ENCODE measurements around the gene CNTRL.
A peak's percentile ranks its signal among the peaks of the same experiment; 100 is the strongest.

The CNTRL gene

DNA sequence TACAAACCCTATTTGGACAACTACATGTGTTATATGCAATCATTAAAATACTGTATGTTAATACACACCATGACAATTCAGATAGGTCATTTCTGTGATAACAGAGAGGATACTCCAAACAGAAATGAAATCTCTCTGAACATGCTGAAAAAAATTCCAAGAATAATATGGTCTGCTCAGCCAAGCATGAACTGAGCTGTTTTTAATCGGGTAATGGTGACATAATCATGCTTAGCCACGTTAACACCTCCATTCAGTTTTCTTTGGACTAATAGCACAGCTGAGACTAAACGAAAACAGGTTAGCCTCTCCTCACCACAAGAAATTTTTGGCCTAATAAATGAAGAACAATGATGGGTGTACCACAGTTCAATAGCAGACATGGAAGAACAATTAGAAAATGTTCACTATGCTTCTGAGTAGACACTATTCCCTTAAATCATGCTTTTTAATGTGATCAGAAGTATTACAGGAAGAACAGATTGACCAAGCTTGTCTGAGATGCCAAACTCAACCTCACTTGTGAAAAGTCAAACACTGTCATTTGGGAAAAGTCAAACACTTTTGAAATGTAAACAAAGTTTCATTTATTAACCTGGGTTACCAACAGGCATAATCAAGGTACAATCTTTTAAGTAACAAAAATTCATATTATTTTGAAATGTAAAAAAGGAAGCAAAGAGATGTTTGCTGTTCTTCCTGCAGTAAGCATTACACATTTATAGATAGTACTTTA lies 107.5 kb downstream of the CNTRL start:
- DNase-seq = no peak

DNA sequence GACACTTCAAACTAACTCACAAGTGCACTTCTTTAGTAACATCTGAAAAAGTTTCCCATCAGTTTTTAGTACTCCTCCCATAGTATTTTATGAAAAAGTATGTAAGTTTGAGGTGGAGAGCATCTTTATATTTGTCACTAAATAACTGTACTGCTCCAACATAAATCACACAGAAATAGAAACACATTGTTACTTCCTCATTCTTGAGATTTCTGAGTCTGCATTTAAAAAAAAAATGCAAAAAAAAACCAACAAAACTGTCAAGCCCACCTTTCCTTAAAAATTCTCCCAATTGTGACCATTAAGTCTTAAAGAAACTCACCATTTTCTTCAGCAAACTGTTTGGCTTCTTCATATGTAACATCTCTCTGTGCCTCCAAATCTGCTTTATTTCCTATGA lies 108.2 kb downstream of the CNTRL start:
- DNase-seq = no peak

DNA sequence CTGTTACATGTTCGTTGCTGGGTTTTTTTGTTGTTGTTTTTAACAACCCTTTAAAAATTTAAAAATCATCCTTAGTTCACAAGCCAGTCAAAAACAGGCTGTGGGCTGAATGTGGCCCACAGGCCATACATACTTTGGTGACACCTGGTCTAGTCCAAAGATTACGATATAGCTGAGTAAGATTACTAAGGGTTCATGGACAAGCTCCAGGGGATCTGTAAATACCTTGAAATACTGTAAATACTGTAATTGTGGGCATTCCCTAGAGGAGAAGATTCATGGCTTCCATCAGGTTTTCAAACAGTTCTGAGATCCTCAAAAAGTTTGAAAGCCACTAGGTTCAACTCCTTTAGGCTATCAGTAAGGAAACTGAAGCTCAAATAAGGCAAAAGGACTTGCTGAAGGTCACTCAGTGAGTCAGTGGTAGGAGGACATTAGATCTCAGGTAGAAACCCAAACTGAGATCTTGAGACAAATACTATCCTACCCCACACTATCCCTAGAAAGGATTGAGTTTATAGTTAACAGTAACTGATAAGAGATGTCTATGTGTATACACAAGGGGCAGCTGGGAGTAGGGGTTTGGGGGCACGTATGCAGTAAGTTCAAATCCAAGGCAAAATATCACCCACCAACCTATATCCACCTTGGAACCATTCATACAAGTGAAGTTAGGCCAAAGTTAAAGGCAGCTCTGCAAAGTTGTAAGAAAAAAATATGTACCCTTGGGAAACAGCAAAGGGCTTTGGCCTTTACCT lies 109.1 kb downstream of the CNTRL start:
- no peak for DNase-seq

DNA sequence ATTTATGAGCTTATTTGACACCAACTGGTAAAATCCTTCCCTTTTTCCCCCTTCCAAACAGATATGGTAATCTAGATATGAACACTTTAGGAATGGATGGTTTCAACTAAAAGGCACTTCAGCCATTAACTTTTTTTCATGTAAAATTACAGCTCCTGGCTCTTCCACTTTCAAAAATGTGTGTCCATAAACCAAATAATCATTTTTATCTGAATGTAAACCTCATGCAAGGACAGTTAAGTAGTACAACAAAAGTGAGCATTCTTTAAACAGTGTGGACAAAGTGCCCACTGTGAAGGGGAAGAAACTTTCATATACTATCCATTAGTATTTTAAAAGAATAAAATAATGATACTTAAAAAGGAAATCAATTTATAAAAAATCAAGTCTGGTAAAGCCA lies 109.7 kb downstream of the CNTRL start:
- no peak for DNase-seq

DNA sequence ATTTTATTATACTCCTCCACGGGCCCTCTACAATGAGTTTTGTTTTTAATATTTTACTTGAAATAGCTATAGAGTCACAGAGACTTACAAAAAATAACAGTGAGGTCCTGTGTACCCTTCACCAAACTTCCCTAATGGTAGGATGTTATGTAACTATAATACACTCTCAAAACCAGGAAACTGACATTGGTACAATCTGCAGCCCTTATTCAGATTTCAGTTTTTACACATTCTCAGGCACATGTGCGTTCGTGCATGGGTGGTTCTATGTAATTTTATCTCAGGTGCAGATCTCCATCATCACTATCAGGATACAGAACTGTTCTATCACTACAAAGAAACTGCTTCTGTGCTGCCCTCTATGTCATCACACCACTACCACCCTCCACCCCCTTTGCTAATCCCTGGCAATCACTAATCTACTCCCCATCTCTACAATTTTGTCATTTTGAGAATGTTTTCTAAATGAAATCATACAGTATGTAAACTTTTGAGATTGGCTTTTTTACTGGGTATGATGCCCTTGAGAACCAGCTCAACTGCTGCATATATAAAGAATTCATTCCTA lies 110.5 kb downstream of the CNTRL start:
- no peak for DNase-seq

DNA sequence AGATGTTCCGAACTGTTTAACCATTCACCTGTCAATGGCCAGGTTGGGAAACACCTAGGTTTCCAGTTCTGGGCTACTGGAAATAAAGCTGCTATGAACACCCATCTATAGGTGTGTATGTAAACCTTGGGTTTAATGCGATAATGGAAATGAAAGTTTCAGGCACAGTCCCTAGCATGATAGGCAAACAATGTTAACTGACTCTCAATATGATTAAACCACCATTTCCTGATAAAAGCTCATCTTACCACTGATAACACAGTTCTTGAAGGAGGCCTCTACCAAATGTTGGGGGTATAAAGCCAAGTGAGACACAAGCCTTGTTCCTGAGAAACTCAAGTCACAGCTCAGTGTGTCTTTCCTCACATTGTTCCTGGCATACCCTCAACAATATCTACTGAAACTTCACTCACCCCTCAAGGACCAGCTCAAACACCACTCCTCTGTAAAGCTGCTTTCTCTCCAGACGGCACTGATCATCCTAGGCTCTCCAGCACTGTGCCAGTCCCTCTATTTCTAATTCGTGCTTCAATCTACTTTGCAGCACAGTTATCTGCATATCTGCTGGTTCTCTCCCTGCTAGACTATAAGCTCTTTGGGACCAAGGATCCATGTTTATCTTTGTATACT lies 111.1 kb downstream of the CNTRL start:
- no peak for DNase-seq

DNA sequence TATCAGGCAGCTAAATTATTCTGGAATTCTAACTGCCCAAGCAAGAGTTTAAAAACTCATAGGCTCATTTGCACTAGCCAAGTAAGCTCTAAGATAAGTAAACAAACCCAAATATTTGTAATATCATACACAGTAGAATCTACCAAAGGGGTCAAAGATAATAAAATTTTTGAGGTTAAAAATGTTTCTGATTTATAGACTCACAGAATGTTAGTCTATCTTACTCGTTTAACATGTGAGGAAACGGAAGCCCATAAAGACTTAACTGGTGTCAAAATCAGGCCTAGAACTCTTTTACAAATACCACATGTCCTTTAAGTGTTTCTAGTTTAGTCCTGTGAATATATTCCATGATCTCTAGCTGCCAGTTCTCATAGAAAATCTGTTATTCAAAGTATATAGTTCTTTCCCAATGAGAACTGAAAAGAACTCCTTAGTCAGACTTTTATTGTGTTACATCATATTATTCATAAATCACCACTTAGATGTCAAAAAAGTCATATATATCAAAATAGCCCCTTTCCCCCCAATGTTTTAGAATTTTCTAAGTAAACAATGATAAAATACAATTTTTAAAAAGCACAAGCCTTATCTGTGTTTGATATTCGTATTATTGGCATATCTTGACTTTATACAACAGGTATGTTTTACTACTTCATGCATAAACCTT lies 113.0 kb downstream of the CNTRL start:
- peak; percentile 14 for DNase-seq

DNA sequence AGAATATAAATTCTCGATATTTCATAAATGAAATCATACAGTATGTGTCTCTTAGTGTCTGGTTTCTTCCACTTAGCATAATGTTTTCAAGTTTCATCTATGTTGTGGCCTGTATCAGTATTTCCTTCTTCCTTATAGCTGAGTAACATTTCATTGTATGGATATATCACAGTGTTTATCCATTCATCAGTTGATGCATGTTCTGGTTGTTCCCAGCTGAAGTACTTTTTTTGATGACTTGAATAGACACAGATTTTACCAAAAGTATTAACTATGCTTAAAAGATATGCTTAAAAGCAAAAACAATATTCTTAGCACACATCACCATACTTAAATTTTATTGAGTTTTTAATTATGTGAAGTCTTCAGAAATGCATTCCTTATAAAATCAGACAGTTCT lies 114.3 kb downstream of the CNTRL start:
- DNase-seq = no peak

DNA sequence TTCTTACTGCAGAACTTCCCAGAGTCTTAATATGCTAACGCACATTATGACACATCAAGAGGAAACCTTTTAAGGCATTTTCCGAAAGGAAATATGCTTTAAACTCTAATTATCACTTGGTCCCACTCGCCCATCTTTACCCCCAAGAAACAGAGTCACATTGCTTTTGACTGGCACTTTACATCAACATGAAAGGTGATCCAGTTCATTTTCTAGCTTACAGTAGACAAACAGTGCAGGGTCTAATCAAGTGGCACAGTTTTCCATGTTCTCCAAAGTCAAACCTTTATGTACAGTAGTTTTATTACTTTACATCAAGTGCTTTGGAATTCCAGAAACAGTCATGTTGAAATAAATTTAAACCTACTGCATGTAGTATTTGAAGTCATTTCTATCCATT lies 114.9 kb downstream of the CNTRL start:
- no peak for DNase-seq

DNA sequence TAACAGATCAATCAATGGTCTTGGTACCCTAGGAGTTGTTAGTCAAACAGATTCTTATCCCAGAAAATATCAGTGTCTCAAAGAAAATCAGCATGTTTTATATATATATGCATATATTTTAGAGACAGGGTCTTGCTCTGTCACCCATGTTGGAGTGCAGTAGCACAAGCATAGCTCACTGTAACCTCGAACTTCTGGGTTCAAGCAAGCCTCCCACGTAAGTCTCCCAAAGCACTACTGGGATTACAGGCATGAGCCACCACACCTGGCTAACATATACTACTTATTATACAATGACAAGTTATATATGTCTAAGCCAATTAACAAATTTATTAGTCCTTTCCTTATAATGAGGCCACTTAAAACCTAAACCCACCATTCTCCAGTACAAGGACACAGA lies 116.5 kb downstream of the CNTRL start:
- DNase-seq = no peak

DNA sequence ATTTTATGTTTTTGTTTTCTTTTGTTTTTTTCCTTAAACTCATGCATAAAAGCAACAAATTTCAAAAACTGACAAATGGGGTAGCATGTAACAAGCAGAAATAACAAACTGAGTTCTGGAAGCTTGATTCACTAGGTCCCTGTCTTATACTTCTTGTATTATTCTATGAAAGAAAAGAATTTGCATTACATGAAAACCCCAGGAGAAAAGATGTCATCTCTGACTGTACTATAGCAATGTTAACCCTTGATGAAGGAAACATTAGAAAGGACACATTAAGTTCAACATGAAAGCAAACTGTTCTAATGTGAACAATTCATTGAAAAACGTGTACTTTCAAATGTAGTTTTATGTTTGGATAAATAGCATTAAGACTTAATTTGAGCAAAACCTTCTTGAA lies 117.8 kb downstream of the CNTRL start:
- DNase-seq = no peak

DNA sequence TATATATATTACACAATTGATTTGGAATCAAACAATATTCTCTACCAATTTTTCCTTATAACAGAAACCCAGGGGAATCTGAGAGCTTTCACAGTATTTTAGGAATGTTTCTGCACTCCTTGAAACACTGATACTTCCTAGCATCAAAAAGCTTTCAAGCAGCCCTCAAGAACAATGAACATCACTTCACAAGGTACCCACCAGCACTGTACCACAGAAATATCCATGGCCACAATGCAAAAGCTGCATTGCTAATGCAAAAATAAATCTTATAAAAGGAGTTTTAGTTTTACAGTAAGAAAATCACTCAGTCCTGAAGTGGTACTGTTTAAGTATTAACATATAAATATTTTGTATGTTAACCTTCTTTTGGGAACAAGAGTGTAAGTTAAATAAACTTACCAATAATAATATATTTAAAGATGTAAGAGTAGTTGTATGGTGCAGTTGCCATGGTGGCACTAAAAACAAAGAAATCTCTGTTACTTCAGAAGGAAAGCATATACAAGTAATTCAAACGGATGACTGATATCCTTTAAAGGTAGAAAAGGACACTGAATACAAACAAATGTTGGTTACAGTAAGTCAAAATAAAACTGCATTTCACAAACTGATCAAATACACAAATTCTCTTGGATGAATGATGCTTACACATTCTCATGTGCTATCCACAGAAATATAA lies 118.3 kb downstream of the CNTRL start:
- no peak for DNase-seq

DNA sequence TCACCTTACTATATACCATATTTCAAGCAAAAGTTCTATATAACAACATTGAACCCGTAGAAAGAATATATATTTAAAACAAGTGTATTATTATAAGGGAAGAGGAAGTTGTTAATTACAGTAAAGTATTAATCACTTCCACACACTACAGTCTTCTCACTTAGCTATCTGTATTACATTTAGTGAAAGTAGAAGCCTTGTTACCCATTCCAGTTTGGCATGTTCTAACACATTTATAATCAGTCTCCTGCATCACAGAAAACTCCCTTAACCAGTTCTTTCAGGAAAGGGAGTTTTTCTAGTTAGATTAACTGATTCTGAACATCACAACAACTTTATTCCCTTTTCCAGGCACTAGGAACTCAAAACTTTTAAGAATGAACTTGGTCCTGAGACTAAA lies 120.0 kb downstream of the CNTRL start:
- DNase-seq = no peak

DNA sequence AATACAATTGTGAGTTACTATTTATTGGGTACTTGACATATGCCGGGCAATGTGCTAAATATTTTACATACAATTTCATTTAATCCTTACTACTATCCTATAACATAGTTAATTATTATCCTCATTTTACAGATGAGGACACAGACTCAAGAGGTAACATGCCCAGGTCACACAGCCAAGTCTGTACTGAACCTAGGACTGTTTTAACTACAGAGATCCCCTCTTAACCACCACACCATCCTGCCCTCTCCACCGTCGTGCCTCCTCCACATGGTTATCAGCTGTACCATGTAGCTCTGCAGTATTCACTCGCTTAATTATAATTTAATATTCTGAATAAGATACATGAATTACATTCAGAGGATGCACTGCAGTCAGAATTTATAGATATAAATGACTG lies 121.6 kb downstream of the CNTRL start:
- no peak for DNase-seq

DNA sequence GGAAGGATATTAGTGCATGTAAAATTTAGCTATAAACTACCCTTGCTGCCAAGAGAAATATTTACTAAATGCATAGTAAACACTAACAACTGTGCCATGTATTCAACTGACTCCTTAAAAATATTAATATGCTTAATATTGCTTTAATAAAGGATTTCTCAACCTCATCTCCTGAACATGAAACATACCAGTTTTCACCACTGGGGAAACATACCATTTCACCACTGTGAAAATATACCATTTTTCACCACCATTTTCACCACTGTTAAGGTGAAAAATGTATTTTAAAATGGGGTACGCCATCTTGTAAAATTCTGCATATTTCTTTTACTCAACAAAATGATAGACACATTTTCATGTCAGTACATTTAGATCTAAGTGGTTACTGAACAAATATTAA lies 122.4 kb downstream of the CNTRL start:
- no peak for DNase-seq

DNA sequence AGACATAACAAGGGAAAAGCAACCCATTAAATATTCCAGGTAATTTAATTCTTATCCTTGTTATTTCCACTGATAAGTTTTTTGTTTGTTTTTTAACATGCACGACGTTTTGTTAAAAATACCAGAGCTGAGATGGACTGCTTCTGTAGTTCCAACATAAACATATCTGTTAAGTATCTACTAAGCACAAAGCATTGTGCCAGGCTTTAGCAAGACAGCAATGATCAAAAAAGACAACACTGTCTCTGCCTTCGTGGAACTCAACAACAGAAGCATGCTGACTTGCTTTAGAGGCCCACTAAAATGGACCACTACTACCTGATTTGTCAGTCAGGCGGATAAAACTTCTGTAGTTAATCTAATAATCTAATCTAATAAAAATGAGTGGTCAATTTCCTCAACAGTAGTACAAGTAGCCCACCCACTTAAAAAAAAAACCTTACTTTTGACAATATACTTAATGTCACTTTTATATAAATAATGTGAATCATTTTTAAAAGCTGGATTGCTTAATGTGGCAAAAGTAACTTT lies 123.8 kb downstream of the CNTRL start:
- no peak for DNase-seq

DNA sequence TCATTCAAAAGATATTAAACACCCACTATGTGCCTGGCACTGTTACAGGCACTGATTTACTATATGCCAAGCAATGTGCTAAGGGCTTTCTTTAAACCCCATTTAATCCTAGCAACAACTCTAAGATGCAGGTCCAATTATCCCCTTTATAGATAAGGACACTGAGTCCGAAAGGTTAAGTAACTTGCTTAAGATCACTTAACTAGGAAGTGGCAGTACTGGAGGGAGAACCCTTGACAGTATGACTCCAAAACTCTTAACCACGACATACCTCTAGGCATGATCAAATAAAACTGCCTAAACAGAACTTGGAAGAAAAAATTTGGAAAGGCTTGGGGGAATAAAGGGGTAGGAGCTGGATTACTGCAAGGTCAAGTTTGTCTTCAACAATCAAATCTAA lies 125.2 kb downstream of the CNTRL start:
- no peak for DNase-seq

DNA sequence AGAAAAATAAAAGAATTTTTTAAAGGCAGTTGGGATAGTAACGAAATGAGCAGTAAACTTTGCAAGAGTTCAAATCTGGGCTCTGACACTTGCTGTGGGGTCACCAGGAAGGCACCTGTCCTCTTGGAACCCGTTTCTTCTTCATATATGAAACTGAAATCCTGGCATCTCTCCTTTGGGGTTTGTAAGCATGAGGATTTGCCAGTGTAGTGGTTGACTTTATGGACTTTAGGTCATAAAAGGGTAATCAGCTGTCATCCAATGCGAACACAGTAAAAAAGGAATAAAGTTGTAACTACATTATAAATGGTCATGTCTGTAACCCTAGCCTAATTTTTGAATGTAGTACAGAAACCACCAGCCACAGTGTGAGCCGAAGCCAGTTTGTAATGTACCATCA lies 125.6 kb downstream of the CNTRL start:
- no peak for DNase-seq

DNA sequence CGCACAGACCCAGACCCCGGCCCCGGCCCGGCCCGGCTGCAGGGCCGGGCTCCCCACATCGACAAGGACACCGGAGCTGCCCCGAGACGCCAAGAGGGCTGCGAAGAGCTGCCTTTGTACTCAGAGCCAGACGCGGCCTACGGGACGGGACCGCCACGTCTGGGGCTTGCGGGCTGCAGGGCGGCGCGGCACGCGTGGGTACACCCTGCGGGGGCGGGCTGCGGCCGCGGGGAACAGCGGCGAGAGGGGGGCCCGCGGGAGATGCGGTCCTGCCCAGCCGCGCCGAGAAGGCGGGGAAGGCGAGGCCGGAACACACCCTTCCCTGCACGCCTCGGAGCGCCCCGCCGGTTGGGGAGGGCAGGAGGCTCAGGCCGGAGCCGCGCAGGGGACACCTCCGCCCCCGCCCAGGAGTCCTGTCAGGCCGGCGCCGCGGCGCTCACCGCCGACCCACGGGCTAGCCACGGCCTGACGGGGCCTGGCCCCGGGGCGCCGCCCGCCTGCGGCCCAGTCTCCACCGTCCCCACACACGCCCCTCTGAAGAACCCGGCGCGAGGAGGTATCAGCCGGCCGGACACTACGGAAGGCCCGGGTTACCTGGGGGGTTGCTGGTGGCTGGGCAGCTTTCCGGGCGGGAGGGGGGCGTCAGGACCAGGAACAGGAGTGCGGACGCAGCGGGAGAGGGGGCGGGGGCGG lies 126.4 kb downstream of the CNTRL start:
- DNase-seq = peak; percentile 18

DNA sequence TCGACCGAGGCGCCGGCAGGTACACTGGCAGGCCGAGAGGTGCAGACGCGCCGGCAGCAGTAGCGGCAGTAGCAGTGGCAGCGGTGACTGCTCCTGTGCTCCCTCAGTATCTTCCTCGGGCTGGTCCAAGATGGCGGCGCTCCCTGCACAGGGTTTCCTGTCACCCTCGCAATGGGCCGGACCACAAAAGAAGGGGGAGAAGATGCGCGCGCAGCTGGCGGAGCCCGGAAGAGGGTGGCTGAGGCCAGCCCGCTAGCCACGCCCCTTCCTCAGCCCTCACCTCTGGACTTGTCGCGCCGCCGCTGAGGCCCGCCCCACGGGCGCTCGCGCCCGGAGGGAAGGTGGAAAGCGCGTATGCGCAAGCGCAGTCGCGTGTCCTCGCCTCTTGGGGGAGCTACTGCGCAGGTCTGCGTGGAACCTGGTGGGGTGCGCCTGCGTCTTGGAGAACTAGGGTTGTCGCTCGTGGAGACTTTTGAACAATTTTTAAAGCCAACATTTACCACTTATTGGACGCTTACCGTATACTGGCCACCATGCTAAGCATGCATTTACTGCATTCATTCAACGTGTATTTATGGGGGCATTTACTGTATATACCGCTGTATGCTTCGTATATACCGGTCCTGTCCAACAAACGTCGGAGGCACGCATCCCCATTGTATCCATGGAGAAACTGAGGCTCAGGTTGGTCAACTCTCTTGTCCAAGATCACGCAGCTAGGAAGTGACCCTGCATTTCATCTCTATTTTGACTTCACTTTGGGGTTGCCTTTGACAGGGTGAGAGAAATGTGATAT lies 127.2 kb downstream of the CNTRL start, which contains the start of gene RAB14:
Gene RAB14, minus strand, starts transcription at position 132 of the 796 bp plus-strand sequence. CDS start 8,457 bp downstream, outside the sequence.
- DNase-seq = peak; percentile 94

DNA sequence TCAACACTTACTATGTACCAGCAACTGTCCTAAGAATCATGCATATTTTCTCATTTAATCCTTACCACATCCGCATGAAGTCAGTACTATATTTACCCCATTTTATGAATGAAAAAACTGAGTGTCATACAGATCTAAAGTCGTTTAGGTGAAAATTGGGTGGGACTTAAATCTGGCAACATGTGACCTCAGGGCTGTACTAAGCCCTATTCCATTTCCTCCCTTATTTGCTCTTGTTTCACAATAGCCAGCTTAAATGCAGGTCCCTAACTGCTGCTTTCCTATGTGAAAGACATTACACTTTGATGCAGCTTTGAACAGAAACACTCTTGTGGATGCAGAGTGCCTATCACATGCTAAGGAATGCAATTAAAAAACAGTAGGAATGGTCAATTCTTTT lies 129.4 kb downstream of the CNTRL start:
- no peak for DNase-seq

Data from NCI-H226 (cell line).